Skeletal muscle tissue (tissue), 4 donors: ENCODE results near the gene ESRRB. TPM values are rescaled to one million over a fixed set of nuclear protein-coding genes. Genes with fewer than 3 reads are reported as not detected.

Experiments used
- H3K27ac ChIP-seq: one replicate; pipeline ENCODE4 v1.7.0; 2013; ENCODE audit warnings: mild to moderate bottlenecking, low read depth, low read length, inconsistent platforms
- H3K27me3 ChIP-seq, 3 donors: one replicate each; pipeline ENCODE4 v1.7.0; 2013; ENCODE audit warnings: low read length in 3 of 3; ENCODE audit not compliant: control insufficient read depth in 3 of 3, insufficient read depth in 3 of 3
- H3K36me3 ChIP-seq, 3 donors: one replicate each; pipeline ENCODE4 v1.7.0; 2013; ENCODE audit warnings: low read length in 3 of 3; ENCODE audit not compliant: control insufficient read depth in 3 of 3, insufficient read depth in 3 of 3
- H3K4me1 ChIP-seq, 3 donors: one replicate each; pipeline ENCODE4 v1.7.0; 2013; ENCODE audit warnings: low read length in 3 of 3, mild to moderate bottlenecking in 3 of 3; ENCODE audit not compliant: control insufficient read depth in 3 of 3, insufficient read depth in 3 of 3
- H3K4me3 ChIP-seq, 3 donors: one replicate each; pipeline ENCODE4 v1.7.0; 2013; ENCODE audit warnings: low read length in 3 of 3
- H3K9ac ChIP-seq, 3 donors: one replicate each; pipeline ENCODE4 v1.7.0; 2013; ENCODE audit warnings: low read length in 3 of 3, mild to moderate bottlenecking in 3 of 3, moderate library complexity in 2 of 3, low read depth in 1 of 3
- H3K9me3 ChIP-seq, 3 donors: one replicate each; pipeline ENCODE4 v1.7.0; 2013; ENCODE audit warnings: low read length in 3 of 3; ENCODE audit not compliant: control insufficient read depth in 3 of 3
- total RNA-seq: library from RNA; depleted of rRNA; stranded (reverse); fragments of >200 nt; gene quantifications from one replicate; pipeline ENCODE4 v1.2.3, GENCODE V29; 2014
- donor health status: Osteomylitis.

ESRRB gene
- total RNA-seq, 1 donor from 2014 or later, result 1.6 TPM

DNA sequence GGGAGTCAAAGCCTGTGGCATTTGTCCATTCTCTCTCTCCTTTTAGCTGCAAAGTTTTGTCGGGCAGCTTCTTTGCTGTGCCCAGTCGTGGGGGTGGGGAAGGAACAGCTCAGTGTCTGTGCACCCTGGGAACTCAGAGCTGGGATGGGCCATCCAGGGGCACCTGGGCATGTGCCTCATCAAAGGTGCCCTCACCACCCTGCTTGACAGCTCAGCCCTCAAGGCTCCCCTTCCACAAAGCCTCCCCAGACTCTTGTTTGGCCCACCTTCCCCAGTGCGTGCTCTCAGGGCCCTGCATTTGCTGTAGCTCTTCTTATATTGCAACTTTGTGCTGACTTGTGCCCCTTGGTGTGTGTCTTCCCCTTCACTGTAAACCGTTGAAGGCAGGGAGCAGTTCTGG, 112.6 kb downstream of the ESRRB start:
- H3K9me3 ChIP-seq, result no peaks in the 10 kb centered on the region
- H3K27ac ChIP-seq, result no peak overlapping the region
- peaks cover 3 to 8% (median 3%) of the 10 kb centered on the region in 3 donors for H3K36me3 ChIP-seq

DNA sequence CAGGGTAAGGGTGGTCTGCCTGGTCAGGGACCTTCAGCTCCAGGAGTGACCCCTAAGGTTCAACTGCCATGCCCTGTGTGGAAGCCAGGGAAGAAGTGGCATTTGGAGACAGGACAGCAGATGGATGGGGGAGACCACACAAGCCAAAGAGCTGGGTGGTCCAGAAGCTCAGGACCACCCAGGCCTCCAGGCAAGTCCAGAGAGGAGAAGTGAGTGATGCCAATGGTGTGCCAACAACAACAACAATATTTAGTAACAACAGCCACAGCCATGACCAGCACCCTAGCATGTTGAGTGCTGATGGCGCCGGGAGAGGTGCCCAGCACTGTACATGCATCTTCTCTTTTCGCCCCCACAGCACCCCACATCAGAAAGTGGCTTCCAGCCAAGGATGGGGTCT, 113.7 kb downstream of the ESRRB start:
- H3K36me3 ChIP-seq, result peaks cover 5 to 8% (median 8%) of the 10 kb centered on the region in 3 donors
- no peaks in the 10 kb centered on the region for H3K9me3 ChIP-seq
- H3K4me1 ChIP-seq, result peaks cover 13 to 25% (median 22%) of the 10 kb centered on the region in 3 donors
- no peak overlapping the region for H3K4me3 ChIP-seq
- no peaks in the 10 kb centered on the region for H3K27me3 ChIP-seq
- no peak overlapping the region for H3K27ac ChIP-seq
- no peak overlapping the region for H3K9ac ChIP-seq

More for the DNA sequence above, 112.6 kb downstream of the ESRRB start:
- no peak overlapping the region for H3K4me3 ChIP-seq
- no peaks in the 10 kb centered on the region for H3K27me3 ChIP-seq
- H3K9ac ChIP-seq, result no peak overlapping the region
- peaks cover 15 to 25% (median 22%) of the 10 kb centered on the region in 3 donors for H3K4me1 ChIP-seq

DNA sequence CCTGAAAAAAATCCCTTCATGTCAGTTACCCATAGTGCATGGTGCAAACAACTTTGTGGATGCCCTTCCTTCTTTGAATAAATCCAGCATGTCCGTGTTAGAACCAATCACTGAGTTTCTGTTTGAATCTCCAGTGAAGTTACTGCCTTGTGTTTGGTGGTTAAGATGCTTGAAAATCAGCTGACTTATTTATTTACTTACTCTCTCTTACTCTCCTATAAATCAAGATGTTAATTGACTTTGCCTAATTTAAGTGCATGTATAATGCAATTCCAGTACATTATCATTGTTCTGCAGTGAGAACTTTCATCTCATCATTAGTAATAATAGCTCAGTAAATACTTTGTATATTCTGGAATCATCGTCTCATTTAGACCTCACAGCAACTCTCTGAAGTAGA, 114.2 kb downstream of the ESRRB start:
- H3K27ac ChIP-seq, result no peak overlapping the region
- H3K36me3 ChIP-seq, result peaks cover 5 to 10% (median 8%) of the 10 kb centered on the region in 3 donors
- H3K27me3 ChIP-seq, result no peaks in the 10 kb centered on the region
- H3K4me3 ChIP-seq, result no peak overlapping the region
- H3K4me1 ChIP-seq, result peaks cover 13 to 25% (median 22%) of the 10 kb centered on the region in 3 donors
- no peak overlapping the region for H3K9ac ChIP-seq
- H3K9me3 ChIP-seq, result no peaks in the 10 kb centered on the region

DNA sequence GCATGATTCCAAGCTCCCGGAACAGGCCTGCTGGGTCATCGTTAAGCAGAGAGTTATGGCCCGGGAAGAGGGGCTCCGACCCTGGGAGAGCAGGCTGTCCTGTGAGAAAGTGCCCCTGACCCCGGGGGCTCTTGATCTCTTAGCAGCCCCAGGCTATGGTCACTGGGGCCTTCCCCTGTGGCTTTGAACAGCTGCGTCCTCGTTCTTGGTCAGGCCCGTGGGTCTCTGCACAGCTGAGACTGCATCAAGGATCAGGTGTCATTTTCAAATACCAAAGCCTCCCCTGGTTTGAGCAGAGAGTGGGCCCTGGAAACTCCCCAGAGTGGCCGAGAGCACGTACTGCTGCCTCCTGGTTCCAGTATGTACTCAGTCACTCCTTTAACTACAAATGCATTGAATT, 114.8 kb downstream of the ESRRB start:
- H3K9me3 ChIP-seq, result no peaks in the 10 kb centered on the region
- peak overlapping the region in 1 of 3 donors; percentile 33 for H3K9ac ChIP-seq
- no peaks in the 10 kb centered on the region for H3K27me3 ChIP-seq
- no peak overlapping the region for H3K27ac ChIP-seq
- H3K4me3 ChIP-seq, result no peak overlapping the region
- H3K36me3 ChIP-seq, result peaks cover 5 to 10% (median 8%) of the 10 kb centered on the region in 3 donors
- peaks cover 11 to 22% (median 18%) of the 10 kb centered on the region in 3 donors for H3K4me1 ChIP-seq

DNA sequence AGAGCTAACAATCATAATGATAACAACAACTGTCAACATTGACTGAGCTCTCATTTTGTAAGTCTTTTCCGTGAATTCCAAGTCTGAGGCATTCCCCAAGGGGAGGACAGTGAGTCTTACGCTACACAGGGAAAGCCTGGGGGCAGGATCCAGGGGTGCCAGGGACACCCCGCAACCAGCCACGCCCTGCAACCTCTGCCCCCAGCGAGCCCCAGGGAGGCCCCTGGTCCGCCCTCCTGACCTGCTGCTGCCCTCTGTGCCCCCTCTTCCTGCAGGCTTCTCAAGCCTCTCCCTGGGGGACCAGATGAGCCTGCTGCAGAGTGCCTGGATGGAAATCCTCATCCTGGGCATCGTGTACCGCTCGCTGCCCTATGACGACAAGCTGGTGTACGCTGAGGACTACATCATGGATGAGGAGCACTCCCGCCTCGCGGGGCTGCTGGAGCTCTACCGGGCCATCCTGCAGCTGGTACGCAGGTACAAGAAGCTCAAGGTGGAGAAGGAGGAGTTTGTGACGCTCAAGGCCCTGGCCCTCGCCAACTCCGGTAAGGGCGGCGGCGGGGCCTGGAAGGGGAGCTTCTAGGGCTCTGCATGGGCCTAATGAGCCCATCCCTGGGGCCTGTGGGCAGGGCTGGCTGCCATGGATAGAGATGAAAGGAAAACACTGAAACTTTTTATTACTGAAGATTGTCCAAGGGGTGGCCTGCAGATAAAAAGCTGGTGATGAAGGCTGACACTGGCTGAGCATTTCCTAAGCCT, 115.4 kb downstream of the ESRRB start:
- no peak overlapping the region for H3K4me3 ChIP-seq
- no peaks in the 10 kb centered on the region for H3K9me3 ChIP-seq
- H3K9ac ChIP-seq, result no peak overlapping the region
- H3K36me3 ChIP-seq, result peaks cover 5 to 12% (median 8%) of the 10 kb centered on the region in 3 donors
- H3K27me3 ChIP-seq, result no peaks in the 10 kb centered on the region
- H3K27ac ChIP-seq, result no peak overlapping the region
- peaks cover 6 to 16% (median 15%) of the 10 kb centered on the region in 3 donors for H3K4me1 ChIP-seq

DNA sequence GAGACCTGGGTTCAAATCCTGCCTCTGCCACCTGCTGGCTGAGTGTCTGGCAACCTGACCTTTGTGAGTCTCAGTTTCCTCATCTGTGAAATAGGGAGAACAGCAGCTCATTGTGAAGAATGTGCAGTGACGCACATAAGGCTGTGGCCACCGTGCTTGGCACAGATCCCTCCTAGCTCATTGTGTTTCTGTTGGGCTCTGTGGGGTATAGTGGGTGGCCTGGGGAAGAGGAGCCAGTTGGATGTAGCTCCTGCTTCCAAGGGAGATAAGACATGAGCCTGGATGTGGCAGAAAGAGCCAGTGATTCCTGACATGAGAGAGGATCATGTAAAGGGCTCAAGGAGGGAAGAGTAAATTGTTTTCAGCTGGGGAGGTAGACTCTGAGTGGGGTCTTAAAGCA, 120.0 kb downstream of the ESRRB start:
- peaks cover 0 to 3% (median 2%) of the 10 kb centered on the region in 3 donors for H3K4me1 ChIP-seq
- peaks cover 5 to 14% (median 8%) of the 10 kb centered on the region in 3 donors for H3K36me3 ChIP-seq
- no peaks in the 10 kb centered on the region for H3K27me3 ChIP-seq
- no peak overlapping the region for H3K9ac ChIP-seq
- H3K9me3 ChIP-seq, result no peaks in the 10 kb centered on the region
- no peak overlapping the region for H3K27ac ChIP-seq
- H3K4me3 ChIP-seq, result no peak overlapping the region

DNA sequence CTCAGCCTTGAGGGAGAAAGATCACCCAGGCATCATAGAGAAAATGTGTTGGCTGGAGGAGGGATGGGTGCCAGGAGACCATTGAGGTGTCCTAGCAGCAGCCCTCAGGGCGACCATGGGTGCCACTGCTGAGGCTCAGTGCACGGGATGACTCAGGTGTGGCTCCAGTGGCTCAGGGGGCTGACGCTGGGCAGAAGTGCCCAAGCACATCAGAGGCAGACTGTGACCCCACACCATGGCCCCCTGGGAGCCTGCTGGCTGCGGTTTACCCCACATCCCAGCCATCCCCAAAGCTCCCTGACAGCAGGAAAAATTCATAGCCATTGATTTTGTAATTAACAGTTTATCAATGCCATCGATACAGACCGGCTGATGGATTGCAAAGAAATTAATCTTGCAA, 120.7 kb downstream of the ESRRB start:
- Histone ChIP-seq H3K27ac (no peak overlapping the region), H3K9me3 (no peaks in the 10 kb centered on the region), H3K4me3 (no peak overlapping the region), H3K36me3 (peaks cover 5 to 12% (median 8%) of the 10 kb centered on the region in 3 donors), H3K4me1 (peaks cover 0 to 3% (median 0%) of the 10 kb centered on the region in 3 donors), H3K27me3 (no peaks in the 10 kb centered on the region), H3K9ac (no peak overlapping the region)

DNA sequence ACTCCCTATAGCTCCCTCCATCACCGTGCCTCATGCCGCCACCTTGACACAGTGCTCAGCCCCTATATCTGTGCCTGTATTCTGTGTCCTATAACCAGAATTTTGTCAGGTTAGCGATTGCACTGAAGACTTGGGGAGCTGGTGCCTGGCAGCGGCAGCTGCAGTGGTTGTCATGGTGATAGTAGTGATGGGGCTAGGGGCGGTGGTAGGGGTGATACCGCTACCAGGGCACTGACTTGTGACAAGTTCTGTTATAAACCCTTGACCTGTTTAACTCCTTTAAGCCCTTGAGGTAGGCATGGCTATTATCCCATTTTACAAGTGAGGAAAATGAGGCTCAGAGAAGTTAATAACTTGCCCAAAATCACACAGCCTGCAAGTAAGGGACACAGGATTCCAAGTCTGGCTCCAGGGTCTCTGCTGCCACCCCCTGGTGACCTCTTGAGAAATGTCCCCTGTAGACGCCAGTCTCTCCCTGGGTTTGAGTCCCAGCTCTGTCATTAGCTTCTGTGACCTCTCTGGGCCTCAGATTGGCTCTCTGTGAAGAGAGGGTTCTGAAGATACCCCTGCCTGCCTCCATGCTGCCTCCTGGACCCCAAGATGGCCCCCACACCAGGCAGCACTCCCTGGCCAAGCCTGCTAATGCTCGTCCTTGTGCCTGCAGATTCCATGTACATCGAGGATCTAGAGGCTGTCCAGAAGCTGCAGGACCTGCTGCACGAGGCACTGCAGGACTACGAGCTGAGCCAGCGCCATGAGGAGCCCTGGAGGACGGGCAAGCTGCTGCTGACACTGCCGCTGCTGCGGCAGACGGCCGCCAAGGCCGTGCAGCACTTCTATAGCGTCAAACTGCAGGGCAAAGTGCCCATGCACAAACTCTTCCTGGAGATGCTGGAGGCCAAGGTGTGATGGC, 121.9 kb downstream of the ESRRB start:
- Histone ChIP-seq H3K27me3 (no peaks in the 10 kb centered on the region), H3K9ac (no peak overlapping the region), H3K4me3 (no peak overlapping the region), H3K36me3 (peaks cover 0 to 11% (median 3%) of the 10 kb centered on the region in 3 donors), H3K4me1 (peaks cover 0 to 3% (median 0%) of the 10 kb centered on the region in 3 donors), H3K9me3 (no peaks in the 10 kb centered on the region), H3K27ac (no peak overlapping the region)

DNA sequence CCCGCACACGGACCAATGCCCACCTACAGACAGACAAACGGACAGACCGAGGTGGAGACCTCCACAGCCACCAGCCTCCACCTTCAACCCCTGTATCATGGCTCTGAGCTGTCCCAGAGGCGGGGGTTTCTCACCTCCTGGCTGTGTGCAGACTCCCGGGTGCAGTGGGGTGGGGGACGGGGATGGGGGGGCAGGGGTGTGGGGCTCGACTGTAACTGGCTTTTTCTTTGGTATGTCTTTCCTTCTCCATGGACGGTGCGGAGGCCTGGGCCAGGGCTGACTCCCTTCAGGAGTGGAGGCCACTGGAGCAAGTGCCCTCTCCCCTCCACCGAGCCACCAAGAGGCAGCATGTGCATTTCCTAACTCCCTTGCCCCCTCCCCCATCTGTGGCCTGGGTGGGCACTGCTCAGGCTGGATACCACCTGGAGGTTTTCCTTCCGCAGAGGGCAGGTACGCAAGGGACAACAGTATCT, 122.6 kb downstream of the ESRRB start:
- H3K27me3 ChIP-seq, result no peaks in the 10 kb centered on the region
- H3K4me3 ChIP-seq, result no peak overlapping the region
- H3K9ac ChIP-seq, result no peak overlapping the region
- no peak overlapping the region for H3K27ac ChIP-seq
- peaks cover 0 to 3% (median 0%) of the 10 kb centered on the region in 3 donors for H3K4me1 ChIP-seq
- H3K9me3 ChIP-seq, result no peaks in the 10 kb centered on the region
- H3K36me3 ChIP-seq, result peaks cover 0 to 11% (median 3%) of the 10 kb centered on the region in 3 donors
